ENCODE data around the gene SCT. TPM values are rescaled to one million over a fixed set of nuclear protein-coding genes. Genes with fewer than 3 reads are reported as not detected.
"Not testable (repeated sequence)": the region's sequence is repeated elsewhere in the genome, so short reads cannot be mapped to it uniquely, and the experiment has no call there.

SCT gene
- total RNA-seq, 6 donors from 2014 or later = 0.72 TPM; not detected in 5

GRCh38 chr11:657691-658126, 30.7 kb upstream of the SCT start:
- no peak for ATAC-seq (ENCODE audit: low FRiP score in 2 of 2)
- no peak for TF ChIP-seq CTCF (IDR thresholded peaks at IDR 0.05)
- TF ChIP-seq EP300 (IDR thresholded peaks at IDR 0.05) = no peak
- no peak for TF ChIP-seq POLR2AphosphoS5 (IDR thresholded peaks at IDR 0.05)
- TF ChIP-seq POLR2A (IDR thresholded peaks at IDR 0.05) = no peak
- Histone ChIP-seq H3K27me3 (no peaks in the 10 kb centered on the region), H3K9me3 (no peaks in the 10 kb centered on the region), H3K36me3 (peaks cover 0 to 45% (median 21%) of the 10 kb centered on the region in 4 donors), H3K4me3 (no peak overlapping the region), H3K4me1 (peaks cover 0 to 5% (median 0%) of the 10 kb centered on the region in 4 donors), H3K27ac (no peak overlapping the region)
- no peak for DNase-seq
- whole genome bisulfite sequencing, 2 donors = 95 to 96% methylated on average over 14 of the region's 14 CpGs

GRCh38 chr11:656866-657265, 29.9 kb upstream of the SCT start:
- H3K27me3 ChIP-seq = no peaks in the 10 kb centered on the region
- H3K27ac ChIP-seq = no peak overlapping the region
- peaks cover 0 to 5% (median 0%) of the 10 kb centered on the region in 4 donors for H3K4me1 ChIP-seq
- WGBS, 2 donors = 87 to 89% methylated on average over 5 to 7 of the region's 7 CpGs
- DNase-seq (no peak), ATAC-seq (ENCODE audit: low FRiP score in 2 of 2) (no peak)
- no peaks in the 10 kb centered on the region for H3K9me3 ChIP-seq
- no peak overlapping the region for H3K4me3 ChIP-seq
- peaks cover 0 to 45% (median 21%) of the 10 kb centered on the region in 4 donors for H3K36me3 ChIP-seq
- TF ChIP-seq POLR2AphosphoS5 (IDR thresholded peaks at IDR 0.05) (no peak), POLR2A (IDR thresholded peaks at IDR 0.05) (no peak), EP300 (IDR thresholded peaks at IDR 0.05) (no peak), CTCF (IDR thresholded peaks at IDR 0.05) (no peak)

DNA sequence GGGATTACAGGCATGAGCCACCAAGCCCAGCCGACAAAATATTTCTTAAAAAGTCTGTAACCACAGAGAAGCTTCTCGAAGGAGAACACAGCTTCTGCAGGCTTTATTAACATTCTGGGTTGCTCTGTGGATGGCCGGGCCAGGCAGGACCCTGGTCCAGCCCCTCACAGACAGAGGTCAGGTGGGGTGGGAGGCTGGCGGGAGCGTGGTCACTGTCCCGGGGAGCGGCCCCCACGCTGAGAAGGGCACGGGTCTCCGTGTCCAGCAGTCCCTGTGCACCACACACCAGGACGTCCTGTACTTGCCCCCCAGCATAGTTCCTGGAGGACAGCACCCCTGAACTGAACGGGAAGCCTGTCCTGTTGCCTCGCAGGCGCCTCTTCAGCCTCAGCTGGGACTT, 29.4 kb upstream of the SCT start:
- no peak for ATAC-seq (ENCODE audit: low FRiP score in 2 of 2)

DNA sequence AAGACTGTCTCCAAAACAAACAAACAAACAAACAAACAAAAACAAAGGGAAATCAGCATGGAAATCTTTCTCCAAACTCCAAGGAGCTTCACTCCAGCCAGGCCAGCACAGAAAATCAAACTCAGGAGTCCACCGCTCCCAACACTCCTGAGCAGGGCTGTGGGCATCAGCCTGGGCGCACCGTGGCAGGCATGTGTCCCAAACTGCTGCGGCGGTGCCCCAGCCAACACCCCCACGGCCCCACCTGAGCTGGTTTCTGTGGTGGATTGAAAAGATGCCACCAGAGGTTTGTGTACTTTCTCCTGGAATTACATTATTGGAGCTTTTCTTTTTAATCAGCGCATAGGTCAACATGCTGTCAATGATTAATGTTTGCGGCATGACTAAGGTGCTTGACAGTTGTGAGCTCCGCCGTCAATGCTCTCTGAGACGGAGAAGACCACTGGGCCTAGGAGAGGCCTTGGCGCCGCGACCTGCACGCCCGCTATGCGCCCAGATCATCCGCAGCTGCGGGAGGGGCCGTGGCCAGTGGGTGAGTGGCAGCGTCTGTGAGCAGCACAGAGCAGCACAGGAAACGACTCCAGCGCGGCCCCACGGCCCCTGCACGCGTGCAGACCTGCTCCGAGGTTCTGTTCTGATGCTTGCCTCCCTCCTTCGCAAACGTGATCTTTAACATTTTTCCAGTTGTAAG, 28.2 kb upstream of the SCT start:
- Histone ChIP-seq H3K4me1 (peaks cover 0 to 5% (median 0%) of the 10 kb centered on the region in 4 donors), H3K27ac (no peak overlapping the region), H3K4me3 (no peak overlapping the region), H3K36me3 (peaks cover 0 to 43% (median 23%) of the 10 kb centered on the region in 4 donors), H3K9me3 (no peaks in the 10 kb centered on the region), H3K27me3 (no peaks in the 10 kb centered on the region)
- ATAC-seq (ENCODE audit: low FRiP score in 2 of 2) (peak in 1 of 2 donors; percentile 63), DNase-seq (no peak)
- 75 to 76% methylated on average over 30 of the region's 30 CpGs for WGBS, 2 donors
- TF ChIP-seq CTCF (IDR thresholded peaks at IDR 0.05) (no peak), POLR2AphosphoS5 (IDR thresholded peaks at IDR 0.05) (no peak), EP300 (IDR thresholded peaks at IDR 0.05) (no peak), POLR2A (IDR thresholded peaks at IDR 0.05) (no peak)

More for the DNA sequence above, 29.4 kb upstream of the SCT start:
- Histone ChIP-seq H3K4me3 (no peak overlapping the region), H3K4me1 (peaks cover 0 to 5% (median 0%) of the 10 kb centered on the region in 4 donors), H3K27me3 (no peaks in the 10 kb centered on the region), H3K9me3 (no peaks in the 10 kb centered on the region), H3K36me3 (peaks cover 0 to 45% (median 21%) of the 10 kb centered on the region in 4 donors), H3K27ac (no peak overlapping the region)
- TF ChIP-seq CTCF (IDR thresholded peaks at IDR 0.05) (no peak), EP300 (IDR thresholded peaks at IDR 0.05) (no peak), POLR2A (IDR thresholded peaks at IDR 0.05) (no peak), POLR2AphosphoS5 (IDR thresholded peaks at IDR 0.05) (no peak)
- 96 to 98% methylated on average over 13 to 14 of the region's 14 CpGs for WGBS, 2 donors
- no peak for DNase-seq

- H3K27ac ChIP-seq; ATAC-seq (ENCODE audit: low FRiP score in 2 of 2); DNase-seq; H3K4me3 ChIP-seq; H3K9me3 ChIP-seq; H3K27me3 ChIP-seq; H3K4me1 ChIP-seq: not testable (repeated sequence)
- H3K36me3 ChIP-seq = peaks cover 0 to 37% (median 17%) of the 10 kb centered on the region in 4 donors
- WGBS, 2 donors = 89 to 97% methylated on average over 12 of the region's 12 CpGs
Measured at GRCh38 chr11:654444-654843, 27.5 kb upstream of the SCT start.

All from upper lobe of left lung (tissue), 6 donors.